Right ventricle myocardium inferior (tissue), 1 donor: Measurements from ENCODE around the gene AP4M1. TPM values are rescaled to one million over a fixed set of nuclear protein-coding genes. Genes with fewer than 3 reads are reported as not detected.
"Not testable (repeated sequence)": the region's sequence is repeated elsewhere in the genome, so short reads cannot be mapped to it uniquely, and the experiment has no call there.

Experiments used
- ATAC-seq: fragments of 200-7000 bp; cut with Tn5 transposase; one replicate; pipeline ENCODE4 v1.9.1; 2020; ENCODE audit warnings: mild to moderate bottlenecking, moderate library complexity
- DNase-seq: peaks from one replicate; pipeline ENCODE4 v3.0.0; 2021; ENCODE audit errors: missing footprints
- intact Hi-C: fragments of 100-400 bp; cut with DNase I; formaldehyde crosslinking; loops from one replicate; pipeline ENCODE4 v1.11.0; 2022
- total RNA-seq: library from RNA; stranded (reverse); fragmentation: NEBNext Ultra II Directional; extraction: Animal tissue kit (Norgen Biotek cat#: 25700); gene quantifications from one replicate; pipeline ENCODE4 v1.2.1, GENCODE V29; 2021
- donor health status: DM: no; HTN: yes; CAD: no; lungs with severe emphysema.

Gene AP4M1
- total RNA-seq, 1 donor from 2014 or later: 10.1 TPM

DNA sequence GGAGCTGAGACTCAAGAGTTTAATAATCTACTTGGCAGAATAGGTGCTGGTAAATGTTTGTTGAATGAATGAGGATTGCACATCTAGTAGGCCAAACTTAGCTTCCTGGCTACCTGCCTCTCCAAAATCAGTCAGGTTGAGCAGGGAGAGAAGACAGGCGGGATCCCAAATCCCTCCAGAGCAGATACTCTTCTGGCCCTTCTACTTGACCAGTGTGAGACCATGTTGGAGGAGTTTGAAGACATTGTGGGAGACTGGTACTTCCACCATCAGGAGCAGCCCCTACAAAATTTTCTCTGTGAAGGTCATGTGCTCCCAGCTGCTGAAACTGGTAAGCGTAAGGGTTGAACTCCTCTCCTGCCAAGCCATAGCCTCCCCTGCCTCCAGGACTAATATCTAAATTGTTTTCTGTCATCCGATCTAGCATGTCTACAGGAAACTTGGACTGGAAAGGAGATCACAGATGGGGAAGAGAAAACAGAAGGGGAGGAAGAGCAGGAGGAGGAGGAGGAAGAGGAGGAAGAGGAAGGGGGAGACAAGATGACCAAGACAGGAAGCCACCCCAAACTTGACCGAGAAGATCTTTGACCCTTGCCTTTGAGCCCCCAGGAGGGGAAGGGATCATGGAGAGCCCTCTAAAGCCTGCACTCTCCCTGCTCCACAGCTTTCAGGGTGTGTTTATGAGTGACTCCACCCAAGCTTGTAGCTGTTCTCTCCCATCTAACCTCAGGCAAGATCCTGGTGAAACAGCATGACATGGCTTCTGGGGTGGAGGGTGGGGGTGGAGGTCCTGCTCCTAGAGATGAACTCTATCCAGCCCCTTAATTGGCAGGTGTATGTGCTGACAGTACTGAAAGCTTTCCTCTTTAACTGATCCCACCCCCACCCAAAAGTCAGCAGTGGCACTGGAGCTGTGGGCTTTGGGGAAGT is 23.1 kb downstream of the AP4M1 start:
- DNase-seq: no peak
- intact Hi-C loops: loop anchor here (5.0 kb wide), 3 partner anchors 32 to 132 kb away; no protein-coding TSS in a partner anchor
- no peak for ATAC-seq

GRCh38 chr7:100126239-100126930 is 24.9 kb downstream of the AP4M1 start:
- intact Hi-C loops: loop anchor here (5.0 kb wide), 3 partner anchors 34 to 134 kb away; no protein-coding TSS in a partner anchor
- no peak for ATAC-seq
- no peak for DNase-seq

DNA sequence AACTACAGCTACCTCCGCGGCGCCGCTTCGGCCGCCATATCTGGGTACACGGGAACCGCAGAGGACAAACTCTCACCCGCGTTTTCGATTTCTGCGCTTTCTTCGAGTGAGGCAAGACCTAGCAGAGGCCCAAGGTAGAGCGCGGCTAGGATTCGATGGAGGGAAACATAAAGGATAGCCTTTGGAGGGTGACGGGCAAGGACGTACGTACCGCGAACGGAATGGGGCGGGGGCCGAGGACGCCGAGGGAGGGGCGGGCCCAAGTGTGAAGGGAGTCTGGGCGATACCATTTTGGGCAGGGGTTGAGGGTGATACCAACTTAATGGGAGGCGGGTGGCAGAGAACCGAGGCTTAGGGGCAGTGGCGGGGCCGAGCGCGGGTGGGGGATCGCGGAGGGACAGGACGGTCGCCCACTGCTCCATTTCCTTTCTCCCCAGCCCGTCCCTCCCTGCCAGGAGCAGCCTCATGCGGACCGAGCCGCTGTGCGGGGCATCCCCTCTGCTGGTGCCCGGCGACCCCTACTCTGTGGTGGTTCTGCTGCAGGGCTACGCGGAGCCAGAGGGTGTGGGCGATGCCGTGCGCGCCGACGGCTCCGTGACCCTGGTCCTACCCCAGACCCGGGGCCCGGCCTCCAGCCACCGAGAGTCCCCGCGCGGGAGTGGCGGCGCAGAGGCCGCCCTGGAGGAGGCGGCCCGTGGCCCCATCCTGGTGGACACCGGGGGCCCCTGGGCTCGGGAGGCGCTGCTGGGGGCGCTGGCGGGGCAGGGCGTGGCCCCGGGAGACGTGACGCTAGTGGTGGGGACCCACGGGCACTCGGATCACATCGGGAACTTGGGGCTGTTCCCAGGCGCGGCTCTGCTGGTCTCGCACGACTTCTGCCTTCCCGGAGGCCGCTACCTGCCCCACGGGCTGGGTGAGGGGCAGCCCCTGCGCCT is 25.8 kb downstream of the AP4M1 start, which contains the start of gene MBLAC1:
Gene MBLAC1 (plus strand): TSS at position 37 of the 935 bp plus-strand sequence. CDS start 429 bp downstream, at position 466.
- intact Hi-C loops: loop anchor here (5.0 kb wide), 3 partner anchors 35 to 135 kb away; no protein-coding TSS in a partner anchor
- ATAC-seq: peak; percentile 95

DNA sequence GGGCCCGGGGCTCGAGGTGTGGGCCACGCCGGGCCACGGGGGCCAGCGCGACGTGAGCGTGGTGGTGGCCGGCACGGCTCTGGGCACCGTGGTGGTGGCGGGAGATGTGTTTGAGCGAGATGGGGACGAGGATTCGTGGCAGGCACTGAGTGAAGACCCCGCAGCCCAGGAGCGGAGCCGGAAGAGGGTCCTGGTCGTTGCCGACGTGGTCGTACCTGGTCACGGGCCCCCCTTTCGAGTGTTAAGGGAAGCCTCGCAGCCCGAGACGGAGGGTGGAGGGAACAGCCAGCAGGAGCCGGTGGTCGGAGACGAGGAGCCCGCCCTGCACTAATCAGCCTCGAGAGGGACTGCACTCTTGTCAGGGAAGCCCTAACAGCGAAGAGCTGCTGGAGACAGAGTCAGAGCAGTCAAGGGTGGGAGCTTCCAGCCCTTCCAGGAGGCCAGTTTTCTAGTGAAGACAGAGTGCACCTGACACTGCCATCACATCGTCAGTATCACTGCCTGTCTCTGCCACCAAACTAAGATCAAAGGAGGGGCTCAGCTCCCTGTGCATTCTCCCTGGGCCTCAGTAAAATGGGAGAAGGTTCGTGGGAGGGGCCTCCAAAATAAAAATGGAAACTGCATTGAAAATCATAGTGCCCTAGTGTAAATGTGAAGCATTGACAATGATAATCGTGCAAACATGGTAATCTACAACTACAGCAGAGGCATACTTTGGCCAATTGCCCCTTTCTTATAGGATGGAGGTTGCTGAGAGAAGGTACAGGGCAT is 26.6 kb downstream of the AP4M1 start:
- ATAC-seq: no peak
- no peak for DNase-seq
- intact Hi-C loops: loop anchor here (5.0 kb wide), 3 partner anchors 36 to 136 kb away; no protein-coding TSS in a partner anchor

More for the DNA sequence above, 25.8 kb downstream of the AP4M1 start, which contains the start of gene MBLAC1:
- DNase-seq: peak; percentile 92

- intact Hi-C loops: loop anchor here (5.0 kb wide), 3 partner anchors 36 to 136 kb away; no protein-coding TSS in a partner anchor
- no peak for DNase-seq
- ATAC-seq: no peak
These were observed 27.2 kb downstream of the AP4M1 start for GRCh38 chr7:100128637-100128963.

DNA sequence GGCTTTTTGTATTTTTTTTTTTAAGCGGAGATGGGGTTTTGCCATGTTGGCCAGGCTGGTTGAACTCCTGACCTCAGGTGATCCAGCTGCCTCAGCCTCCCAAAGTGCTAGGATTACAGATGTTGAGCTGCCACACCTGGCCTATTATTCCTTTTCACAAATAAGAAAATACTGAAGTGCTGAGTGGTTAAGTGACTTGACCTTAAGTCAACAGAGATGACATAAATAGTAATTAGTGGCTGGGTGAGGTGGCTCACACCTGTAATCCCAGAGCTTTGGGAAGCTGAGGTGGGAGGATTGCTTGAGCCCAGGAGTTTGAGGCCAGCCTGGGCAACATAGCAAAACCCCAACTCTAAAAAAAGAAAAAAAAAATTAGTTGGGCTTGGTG is 28.8 kb downstream of the AP4M1 start:
- not testable (repeated sequence) for DNase-seq, ATAC-seq
- intact Hi-C loops: loop anchor here (5.0 kb wide), 1 partner anchor 218 kb away; no protein-coding TSS in a partner anchor

DNA sequence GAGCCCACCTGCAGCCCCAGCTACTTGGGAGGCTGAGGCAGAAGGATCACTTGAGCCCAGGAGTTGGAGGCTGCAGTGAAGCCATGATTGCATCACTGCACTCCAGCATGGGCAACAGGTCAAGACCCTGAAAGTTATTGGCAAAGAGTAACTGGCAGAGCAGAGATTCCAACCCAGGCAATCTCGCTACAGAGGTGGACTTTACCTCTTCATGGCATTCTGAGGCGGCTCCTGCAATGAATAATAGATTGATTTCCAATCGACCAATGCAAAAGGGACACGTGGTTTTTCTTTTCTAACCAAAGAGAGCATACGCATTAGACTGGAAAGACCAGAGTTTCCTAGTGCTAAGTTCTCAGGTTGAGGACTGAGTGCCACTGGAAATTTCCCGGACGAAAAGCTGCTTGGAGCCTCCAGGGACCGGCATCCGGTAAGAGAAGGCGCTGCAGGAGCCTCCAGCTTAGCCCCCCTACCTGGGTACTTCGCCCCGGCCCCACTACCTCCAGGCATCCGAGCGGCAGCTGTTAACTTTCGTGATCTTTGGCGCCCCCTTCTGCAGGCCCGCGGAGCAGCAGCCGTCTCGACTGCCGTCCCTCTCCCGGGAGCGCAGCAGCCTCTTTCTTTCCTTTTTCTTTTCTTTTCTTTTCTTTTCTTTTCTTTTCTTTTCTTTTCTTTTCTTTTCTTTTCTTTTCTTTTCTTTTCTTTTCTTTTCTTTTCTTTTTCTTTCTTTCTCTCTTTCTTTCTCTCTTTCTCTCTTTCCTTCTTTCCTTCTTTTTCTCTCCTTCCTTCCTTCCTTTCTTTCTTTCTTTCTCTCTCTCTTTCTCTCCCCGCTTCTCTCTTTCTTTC is 29.4 kb downstream of the AP4M1 start:
- intact Hi-C loops: loop anchor here (5.0 kb wide), 1 partner anchor 219 kb away; no protein-coding TSS in a partner anchor
- DNase-seq: peak; percentile 88
- no peak for ATAC-seq

- no peak for ATAC-seq
- no peak for DNase-seq
- intact Hi-C loops: loop anchor here (5.0 kb wide), 1 partner anchor 220 kb away; no protein-coding TSS in a partner anchor
These were observed 30.7 kb downstream of the AP4M1 start for GRCh38 chr7:100132126-100132525.

DNA sequence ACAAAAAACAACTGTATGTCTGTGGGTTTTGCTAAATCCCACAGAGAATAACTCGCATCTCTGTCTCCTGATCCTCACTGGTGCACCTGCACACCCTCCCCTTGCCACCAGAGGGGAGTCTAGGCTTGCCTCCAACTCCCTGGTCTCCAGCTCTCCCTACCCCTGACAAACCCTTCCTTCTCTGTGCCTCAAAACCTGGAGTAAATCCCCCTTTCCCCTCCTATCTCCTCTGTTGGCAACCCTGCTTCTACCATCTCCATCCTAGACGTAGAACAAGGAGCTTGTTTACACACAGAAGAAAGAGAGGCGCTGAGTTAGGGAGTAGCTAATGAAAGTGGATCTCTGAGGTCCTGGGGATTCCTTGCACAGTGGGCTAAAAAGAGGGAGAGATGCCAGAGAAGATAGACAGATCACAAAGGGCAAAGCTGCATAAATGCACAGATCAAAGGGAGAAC is 31.3 kb downstream of the AP4M1 start:
- intact Hi-C loops: loop anchor here (5.0 kb wide), 1 partner anchor 220 kb away; no protein-coding TSS in a partner anchor
- DNase-seq (no peak), ATAC-seq (peak; percentile 53)

GRCh38 chr7:100137851-100138760 is 36.7 kb downstream of the AP4M1 start:
- no peak for DNase-seq
- no peak for ATAC-seq
- intact Hi-C loops: no loop called here

DNA sequence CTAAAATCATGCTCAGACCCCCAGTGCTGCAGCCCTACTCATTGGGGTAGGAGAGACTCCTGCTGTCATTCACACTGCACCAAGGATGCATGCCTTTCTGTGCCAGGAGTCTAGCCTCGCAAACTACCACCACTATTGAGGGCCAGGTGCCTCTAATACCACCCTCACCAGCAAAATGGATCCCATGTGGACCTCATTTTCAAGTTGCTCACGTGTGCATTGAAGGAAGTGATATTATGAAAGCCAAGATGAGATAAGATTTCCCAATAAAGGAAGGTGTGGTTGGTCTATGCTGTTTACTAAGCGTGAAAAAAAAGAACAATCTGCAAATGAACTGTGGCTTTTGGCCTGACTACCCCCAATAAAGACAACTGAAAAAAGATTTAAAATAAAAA is 40.1 kb downstream of the AP4M1 start:
- no peak for ATAC-seq
- no peak for DNase-seq
- intact Hi-C loops: loop anchor here (10.0 kb wide), 1 partner anchor 203 kb away; no protein-coding TSS in a partner anchor

- no peak for DNase-seq
- intact Hi-C loops: loop anchor here (10.0 kb wide), 1 partner anchor 202 kb away; no protein-coding TSS in a partner anchor
- ATAC-seq: no peak
These were observed 41.0 kb downstream of the AP4M1 start for GRCh38 chr7:100142461-100142860.

- ATAC-seq, DNase-seq: not testable (repeated sequence)
- intact Hi-C loops: loop anchor here (10.0 kb wide), 1 partner anchor 198 kb away; no protein-coding TSS in a partner anchor
These were observed 44.9 kb downstream of the AP4M1 start for GRCh38 chr7:100146350-100146749.

DNA sequence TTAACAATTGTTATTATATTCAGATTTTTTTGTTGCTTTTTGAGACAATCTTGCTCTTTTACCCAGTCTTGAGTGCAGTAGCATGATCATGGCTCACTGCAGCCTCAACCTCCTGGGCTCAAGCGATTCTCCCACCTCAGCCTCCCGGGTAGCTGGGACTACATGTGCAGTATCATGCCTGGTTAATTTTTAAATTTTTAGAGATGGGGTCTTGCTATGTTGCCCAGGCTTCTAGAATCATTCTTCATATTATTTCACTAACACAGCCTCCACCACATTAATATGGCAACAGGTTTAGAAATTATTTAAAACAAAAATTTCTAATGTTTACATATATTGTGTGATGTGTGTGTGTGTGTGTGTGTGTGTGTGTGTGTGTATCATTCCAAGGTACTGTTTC is 45.8 kb downstream of the AP4M1 start:
- ATAC-seq: no peak
- DNase-seq: no peak
- intact Hi-C loops: loop anchor here (10.0 kb wide), 1 partner anchor 198 kb away; no protein-coding TSS in a partner anchor

- DNase-seq (no peak), ATAC-seq (peak; percentile 1)
- intact Hi-C loops: loop anchor here (10.0 kb wide), 1 partner anchor 197 kb away; no protein-coding TSS in a partner anchor
These were observed 46.7 kb downstream of the AP4M1 start for GRCh38 chr7:100148225-100148558.
